Natural killer cell (primary cell): Measurements from ENCODE around the gene RNH1. TPM values are rescaled to one million over a fixed set of nuclear protein-coding genes. Genes with fewer than 3 reads are reported as not detected.

ENCODE experiments used
- ATAC-seq, 3 donors: fragments of 150-1000 bp in 2 of 3; fragments of 200-7000 bp in 1 of 3; cut with Tn5 transposase; 1 replicate in 1 of 3; 2 replicates in 2 of 3; pipeline ENCODE4 v1.10.0; 2021; ENCODE audit warnings: mild to moderate bottlenecking in 2 of 3, moderate library complexity in 2 of 3
- DNase-seq, 2 donors: peaks; one replicate each; pipeline versions ENCODE4 v3.0.0 to v3.0.0-alpha.2; 2013 to 2021; ENCODE audit warnings: mixed read lengths in 1 of 2
- H3K27ac ChIP-seq: one replicate; pipeline ENCODE4 v1.5.1; 2013; ENCODE audit warnings: mild to moderate bottlenecking, low read length
- H3K27me3 ChIP-seq: one replicate; pipeline ENCODE4 v1.6.1; 2013; ENCODE audit warnings: low read length; ENCODE audit not compliant: control insufficient read depth, insufficient read depth
- H3K36me3 ChIP-seq: one replicate; pipeline ENCODE4 v1.6.1; 2013; ENCODE audit warnings: low read length; ENCODE audit not compliant: control insufficient read depth, insufficient read depth
- H3K4me1 ChIP-seq: one replicate; pipeline ENCODE4 v1.6.1; 2013; ENCODE audit warnings: low read length; ENCODE audit not compliant: control insufficient read depth, insufficient read depth
- H3K4me3 ChIP-seq: one replicate; pipeline ENCODE4 v1.5.1; 2013; ENCODE audit warnings: low read length
- H3K9me3 ChIP-seq: one replicate; pipeline ENCODE4 v1.6.1; 2013; ENCODE audit warnings: low read length; ENCODE audit not compliant: control insufficient read depth, insufficient read depth
- H3K27ac Mint-ChIP-seq, 2 donors: one replicate each; pipeline ENCODE4 v1.8.0; 2022; ENCODE audit warnings: mild to moderate bottlenecking in 2 of 2, mixed read lengths in 2 of 2, moderate library complexity in 1 of 2
- H3K27me3 Mint-ChIP-seq, 2 donors: one replicate each; pipeline ENCODE4 v1.8.0; 2022; ENCODE audit warnings: low read depth in 2 of 2, mixed read lengths in 2 of 2
- H3K36me3 Mint-ChIP-seq: one replicate; pipeline ENCODE4 v1.8.0; 2022; ENCODE audit warnings: mixed read lengths
- H3K4me1 Mint-ChIP-seq, 2 donors: one replicate each; pipeline ENCODE4 v1.8.0; 2022; ENCODE audit warnings: mixed read lengths in 2 of 2
- H3K4me3 Mint-ChIP-seq: one replicate; pipeline ENCODE4 v1.8.0; 2022; ENCODE audit warnings: mild to moderate bottlenecking, moderate library complexity, mixed read lengths
- H3K9me3 Mint-ChIP-seq, 2 donors: one replicate each; pipeline ENCODE4 v1.8.0; 2022; ENCODE audit warnings: mixed read lengths in 2 of 2
- CTCF ChIP-seq: fragments of 200-600 bp; IDR thresholded peaks from one replicate; pipeline ENCODE4 v1.8.0; 2022; ENCODE audit warnings: antibody characterized with exemption
- WGBS: methylation state at CpG from one replicate; pipeline ENCODE4 v1.1.7; 2013; ENCODE audit warnings: missing lambda C conversion rate; ENCODE audit not compliant: insufficient coverage; 5-methylcytosine and 5-hydroxymethylcytosine counted together
- intact Hi-C: fragments of 100-400 bp; cut with micrococcal nuclease; formaldehyde crosslinking; loops from one replicate; pipeline ENCODE4 v1.14.2; 2022
- total RNA-seq, 4 donors: library from RNA; stranded (reverse); fragments of 120-200 nt in 1 of 4; gene quantifications; one replicate each; pipeline versions ENCODE4 v1.2.3 to v1.2.4, GENCODE V29; 2013 to 2022

RNH1 gene
- total RNA-seq, 3 donors from 2014 or later (not counting 1 experiment from before 2014, with no cell fraction given): 113 to 120 (median 118) TPM

GRCh38 chr11:453564-453963 is 53.5 kb downstream of the RNH1 start:
- Mint-ChIP-seq H3K9me3 (no peaks in the 10 kb centered on the region), H3K36me3 (no peaks in the 10 kb centered on the region), H3K27ac (no peak overlapping the region), H3K4me1 (peaks cover 29 to 44% of the 10 kb centered on the region in 2 donors), H3K4me3 (no peak overlapping the region), H3K27me3 (no peaks in the 10 kb centered on the region)
- peaks cover 49% of the 10 kb centered on the region for H3K4me1 ChIP-seq
- no peak for ATAC-seq
- no peak overlapping the region for H3K4me3 ChIP-seq
- no peak for TF ChIP-seq CTCF
- DNase-seq: no peak
- H3K9me3 ChIP-seq: no peaks in the 10 kb centered on the region
- intact Hi-C loops: no loop called here
- peaks cover 11% of the 10 kb centered on the region for H3K36me3 ChIP-seq
- no peaks in the 10 kb centered on the region for H3K27me3 ChIP-seq
- no peak overlapping the region for H3K27ac ChIP-seq
- 98% methylated on average over 13 of the region's 13 CpGs for WGBS

GRCh38 chr11:452916-453527 is 54.0 kb downstream of the RNH1 start:
- Histone ChIP-seq H3K27ac (no peak overlapping the region), H3K27me3 (no peaks in the 10 kb centered on the region), H3K9me3 (no peaks in the 10 kb centered on the region), H3K36me3 (peaks cover 11% of the 10 kb centered on the region), H3K4me1 (peaks cover 54% of the 10 kb centered on the region), H3K4me3 (no peak overlapping the region)
- H3K4me3 Mint-ChIP-seq: no peak overlapping the region
- 91% methylated on average over 19 of the region's 19 CpGs for WGBS
- intact Hi-C loops: no loop called here
- H3K36me3 Mint-ChIP-seq: no peaks in the 10 kb centered on the region
- no peak for DNase-seq
- no peaks in the 10 kb centered on the region for H3K27me3 Mint-ChIP-seq
- peaks cover 29 to 49% of the 10 kb centered on the region in 2 donors for H3K4me1 Mint-ChIP-seq
- H3K27ac Mint-ChIP-seq: no peak overlapping the region
- no peaks in the 10 kb centered on the region for H3K9me3 Mint-ChIP-seq
- TF ChIP-seq CTCF: no peak
- ATAC-seq: no peak

- DNase-seq (no peak), ATAC-seq (no peak)
- no peaks in the 10 kb centered on the region for H3K27me3 ChIP-seq
- 94% methylated on average over 12 of the region's 12 CpGs for WGBS
- H3K4me3 Mint-ChIP-seq: no peak overlapping the region
- TF ChIP-seq CTCF: no peak
- H3K36me3 ChIP-seq: peaks cover 11% of the 10 kb centered on the region
- H3K27ac Mint-ChIP-seq: no peak overlapping the region
- H3K27ac ChIP-seq: no peak overlapping the region
- no peaks in the 10 kb centered on the region for H3K9me3 ChIP-seq
- intact Hi-C loops: no loop called here
- H3K4me3 ChIP-seq: no peak overlapping the region
- H3K4me1 ChIP-seq: peaks cover 52% of the 10 kb centered on the region
- no peaks in the 10 kb centered on the region for H3K36me3 Mint-ChIP-seq
- H3K27me3 Mint-ChIP-seq: no peaks in the 10 kb centered on the region
- H3K9me3 Mint-ChIP-seq: no peaks in the 10 kb centered on the region
- peaks cover 22 to 43% of the 10 kb centered on the region in 2 donors for H3K4me1 Mint-ChIP-seq
Measured at GRCh38 chr11:452203-452744, 54.8 kb downstream of the RNH1 start.

- peak overlapping the region; percentile 42 for H3K4me3 Mint-ChIP-seq
- H3K4me1 ChIP-seq: peaks cover 46% of the 10 kb centered on the region
- DNase-seq (no peak), ATAC-seq (no peak)
- H3K27me3 Mint-ChIP-seq: no peaks in the 10 kb centered on the region
- H3K4me3 ChIP-seq: no peak overlapping the region
- peak overlapping the region in 1 of 2 donors; percentile 89 for H3K27ac Mint-ChIP-seq
- intact Hi-C loops: loop anchor here (2.0 kb wide), 3 partner anchors 37 to 55 kb away; partner anchors contain the start of genes RNH1 and SIGIRR
- H3K4me1 Mint-ChIP-seq: peaks cover 17 to 37% of the 10 kb centered on the region in 2 donors
- WGBS: 97% methylated on average over 14 of the region's 14 CpGs
- no peak overlapping the region for H3K27ac ChIP-seq
- H3K27me3 ChIP-seq: no peaks in the 10 kb centered on the region
- H3K9me3 Mint-ChIP-seq: no peaks in the 10 kb centered on the region
- peaks cover 11% of the 10 kb centered on the region for H3K36me3 ChIP-seq
- H3K36me3 Mint-ChIP-seq: no peaks in the 10 kb centered on the region
- H3K9me3 ChIP-seq: no peaks in the 10 kb centered on the region
- no peak for TF ChIP-seq CTCF
Measured at GRCh38 chr11:451738-452137, 55.3 kb downstream of the RNH1 start.
